Endothelial cell of umbilical vein (primary cell): ENCODE data around the gene C2orf81. TPM values are rescaled to one million over a fixed set of nuclear protein-coding genes. Genes with fewer than 3 reads are reported as not detected.
A peak's percentile ranks its signal among the peaks of the same experiment; 100 is the strongest.

Experiments
- BruUV-seq: library from RNA; stranded (reverse); fragments of 400-500 nt; replicated peaks from 2 replicates; lab custom pipeline; 2021; lab: Mats Ljungman, UMichigan
- CTCF ChIA-PET: fragments of 300-600, 350-600 bp; sonication (Branson Sonifier 250); formaldehyde crosslinking; loops from one replicate; lab custom pipeline; 2021; ENCODE audit warnings: antibody characterized with exemption, inconsistent platforms; lab: Charles Lee
- POLR2A ChIA-PET: fragments of 300-600, 350-600 bp; sonication (Branson Sonifier 250); formaldehyde crosslinking; loops from one replicate; lab custom pipeline; 2021; ENCODE audit warnings: antibody characterized with exemption, inconsistent platforms; lab: Charles Lee
- DNase-seq: peaks from one replicate; pipeline ENCODE4 v3.0.0-alpha.2; 2011; ENCODE audit warnings: low read depth, low spot score
- FAIRE-seq: peaks from 2 replicates; lab custom pipeline; 2011; peaks lifted over from hg19 to GRCh38; lab: Jason Lieb, UNC
- H2AFZ ChIP-seq: 2 replicates; pipeline ENCODE4 v1.6.0; 2012; ENCODE audit warnings: low read depth, low read length, control low read depth, inconsistent platforms
- H3K27ac ChIP-seq: 2 replicates; pipeline ENCODE4 v1.5.1; 2011; ENCODE audit warnings: low read depth, mild to moderate bottlenecking, control low read depth, low read length, moderate library complexity; ENCODE audit not compliant: insufficient read depth
- H3K27me3 ChIP-seq, 2 experiments: 2 replicates each; pipeline versions ENCODE4 v1.6.0 to v1.6.1; 2011; ENCODE audit warnings: low read length in 2 of 2, mixed read lengths in 1 of 2; ENCODE audit not compliant: control insufficient read depth in 2 of 2, insufficient read depth in 2 of 2
- H3K36me3 ChIP-seq, 2 experiments: 2 replicates in 1 of 2; 3 replicates in 1 of 2; pipeline ENCODE4 v1.5.1; 2011; ENCODE audit warnings: low read length in 2 of 2, mild to moderate bottlenecking in 1 of 2, moderate library complexity in 1 of 2; ENCODE audit not compliant: control insufficient read depth in 2 of 2, insufficient read depth in 2 of 2; ENCODE audit errors: extremely low read depth in 1 of 2
- H3K4me1 ChIP-seq: 3 replicates; pipeline ENCODE4 v1.5.1; 2011; ENCODE audit warnings: mild to moderate bottlenecking, low read length; ENCODE audit not compliant: control insufficient read depth, insufficient read depth; ENCODE audit errors: extremely low read depth
- H3K4me2 ChIP-seq: 2 replicates; pipeline ENCODE4 v1.6.1; 2011; ENCODE audit warnings: low read length, control low read depth, mixed read lengths; ENCODE audit not compliant: insufficient read depth
- H3K4me3 ChIP-seq, 3 experiments: fragments of 200-600 bp in 1 of 3; sonication (generic), shearing (Covaris generic) in 1 of 3; replicated peaks in 1 of 3; 2 replicates each; pipeline ENCODE4 v1.5.1; 2011 to 2016; ENCODE audit warnings: control low read depth in 3 of 3, low read length in 3 of 3, mild to moderate bottlenecking in 2 of 3, inconsistent platforms in 1 of 3, low read depth in 1 of 3, moderate library complexity in 1 of 3; ENCODE audit not compliant: insufficient read depth in 1 of 3
- H3K79me2 ChIP-seq: 2 replicates; pipeline ENCODE4 v1.6.0; 2012; ENCODE audit warnings: low read length, inconsistent platforms; ENCODE audit not compliant: control insufficient read depth, insufficient read depth
- H3K9ac ChIP-seq: replicated peaks from 2 replicates; pipeline ENCODE3; 2011; ENCODE audit warnings: low read length, control low read depth; ENCODE audit not compliant: insufficient read depth; ENCODE audit errors: extremely low read depth
- H3K9me1 ChIP-seq: replicated peaks from 3 replicates; pipeline ENCODE4 v1.6.0; 2011; ENCODE audit warnings: mild to moderate bottlenecking, low read length; ENCODE audit not compliant: control insufficient read depth, insufficient read depth; ENCODE audit errors: extremely low read depth
- H3K9me3 ChIP-seq: replicated peaks from 2 replicates; pipeline ENCODE4 v1.5.1; 2012; ENCODE audit warnings: low read length, inconsistent platforms; ENCODE audit not compliant: control insufficient read depth, insufficient read depth
- H4K20me1 ChIP-seq: replicated peaks from 2 replicates; pipeline ENCODE3; 2011; ENCODE audit warnings: mild to moderate bottlenecking, low read length; ENCODE audit not compliant: control insufficient read depth, insufficient read depth; ENCODE audit errors: extremely low read depth
- EZH2 ChIP-seq: IDR thresholded peaks from 2 replicates; pipeline ENCODE4 v1.6.1; 2012; ENCODE audit warnings: borderline replicate concordance, low read depth, mild to moderate bottlenecking, moderate library complexity, low read length, inconsistent platforms; ENCODE audit not compliant: severe bottlenecking
- FOS ChIP-seq: IDR thresholded peaks from 2 replicates; pipeline ENCODE4 v1.6.1; 2011; ENCODE audit warnings: mild to moderate bottlenecking, low read length, moderate library complexity, borderline replicate concordance; ENCODE audit not compliant: insufficient read depth
- GATA2 ChIP-seq: IDR thresholded peaks from 2 replicates; pipeline ENCODE4 v1.7.0; 2011; ENCODE audit warnings: low read depth, mild to moderate bottlenecking, moderate library complexity, mixed read lengths, low read length; ENCODE audit not compliant: insufficient read length, insufficient read depth
- JUN ChIP-seq: IDR thresholded peaks from 2 replicates; pipeline ENCODE4 v1.6.1; 2011; ENCODE audit warnings: borderline replicate concordance, low read depth; ENCODE audit not compliant: insufficient read length, insufficient read depth
- MYC ChIP-seq: IDR thresholded peaks from one replicate; pipeline ENCODE4 v1.6.1; 2011; ENCODE audit warnings: mild to moderate bottlenecking, low read depth, low read length
- POLR2A ChIP-seq: IDR thresholded peaks from 2 replicates; pipeline ENCODE4 v1.6.1; 2012; ENCODE audit warnings: low read depth, mild to moderate bottlenecking, control low read depth, low read length
- POLR2AphosphoS5 ChIP-seq: IDR thresholded peaks from 2 replicates; pipeline ENCODE4 v1.6.1; 2012; ENCODE audit warnings: low read depth, mild to moderate bottlenecking, control low read depth, low read length, moderate library complexity; ENCODE audit not compliant: insufficient read depth
- dilution Hi-C: fragments of 300-500 bp; cut with MboI; formaldehyde crosslinking; loops from one replicate; pipeline ENCODE4 v1.15.0; 2019; ENCODE audit warnings: low sequenced_read_pairs; ENCODE audit not compliant: extremely low pct_ligation_motif_present
- intact Hi-C: fragments of 100-400 bp; cut with micrococcal nuclease; formaldehyde crosslinking; loops from one replicate; pipeline ENCODE4 v1.10.0; 2022
- polyA plus RNA-seq, 4 experiments: library from polyadenylated mRNA; depleted of rRNA in 3 of 4; stranded (reverse) in 3 of 4; unstranded in 1 of 4; fragments of >200 nt; gene quantifications; 2 replicates each; pipeline versions ENCODE4 v1.2.1 to v1.2.3, GENCODE V29; 2011 to 2012; ENCODE audit warnings: missing spikeins in 1 of 4
- total RNA-seq: library from RNA; stranded (reverse); gene quantifications from 2 replicates; pipeline ENCODE4 v1.2.3, GENCODE V29; 2021
- TF ChIP-seq, protein P1 (sequence below): IDR thresholded peaks from 2 replicates; pipeline ENCODE4 v1.6.1; 2011; ENCODE audit not compliant: insufficient read depth, insufficient read length
- TF ChIP-seq, protein P2 (sequence below), 2 donors: IDR thresholded peaks; 1 replicate in 1 of 2; 2 replicates in 1 of 2; pipeline ENCODE4 v1.5.1; 2011; ENCODE audit warnings: low read length in 2 of 2, mild to moderate bottlenecking in 2 of 2, moderate library complexity in 2 of 2, control low read depth in 1 of 2, inconsistent platforms in 1 of 2, low read depth in 1 of 2; ENCODE audit not compliant: insufficient read depth in 1 of 2; ENCODE audit errors: extremely low read depth in 1 of 2

C2orf81 gene
- total and polyA plus RNA-seq, 2 donors (not counting 3 experiments of a cell fraction or from before 2014, with no cell fraction given) = 0.17 to 0.71 TPM

DNA sequence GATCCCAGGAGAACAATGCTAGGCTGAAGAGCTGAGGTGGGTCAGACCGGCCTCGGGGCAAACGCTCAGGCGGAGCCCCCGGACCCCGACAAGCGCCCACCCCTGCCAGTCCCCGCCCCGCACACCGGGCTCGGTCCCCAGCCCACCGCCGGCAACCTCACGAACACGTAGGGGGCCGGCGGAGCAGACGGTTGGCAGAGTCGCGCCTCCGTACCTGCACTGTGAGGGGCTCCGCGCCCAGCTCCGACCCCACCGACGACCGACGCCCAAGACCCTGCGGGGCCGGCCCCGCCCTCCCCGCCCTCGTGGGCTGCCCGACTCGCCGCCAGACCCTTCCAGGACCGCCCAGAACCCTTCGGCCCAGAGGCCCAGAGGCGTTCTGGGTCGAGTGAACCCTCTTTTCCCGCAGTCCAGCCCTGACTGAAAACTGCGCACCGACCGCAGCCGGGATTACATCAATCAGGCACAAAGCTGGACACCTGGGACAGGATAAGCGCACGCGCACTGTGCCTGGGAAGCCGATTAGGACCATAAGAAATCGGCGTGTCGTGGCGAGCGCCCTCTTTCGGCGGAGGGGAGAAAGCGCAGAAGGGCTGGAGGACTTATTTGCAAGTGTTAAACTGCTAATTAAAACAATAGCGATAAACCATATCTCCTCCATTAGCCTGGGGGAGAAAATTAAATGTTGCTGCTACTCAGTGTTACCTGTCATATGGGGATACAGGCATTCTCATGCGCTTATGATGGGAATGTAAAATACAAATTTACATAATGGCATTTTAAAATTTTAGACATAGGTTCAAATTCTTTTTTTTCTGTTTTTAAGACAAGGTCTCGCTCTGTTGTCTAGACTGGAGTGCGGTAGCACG is 29.6 kb downstream of the C2orf81 start:
- no peaks in the 10 kb centered on the region for H3K9me1 ChIP-seq
- dilution Hi-C loops = no loop called here
- TF ChIP-seq GATA2 (no peak), MYC (peak; percentile 55), EZH2 (no peak), POLR2AphosphoS5 (peak; percentile 75), FOS (no peak), JUN (no peak), POLR2A (peak; percentile 54)
- TF ChIP-seq, protein P1, sequence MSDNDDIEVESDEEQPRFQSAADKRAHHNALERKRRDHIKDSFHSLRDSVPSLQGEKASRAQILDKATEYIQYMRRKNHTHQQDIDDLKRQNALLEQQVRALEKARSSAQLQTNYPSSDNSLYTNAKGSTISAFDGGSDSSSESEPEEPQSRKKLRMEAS = peak; percentile 70
- TF ChIP-seq, protein P2, sequence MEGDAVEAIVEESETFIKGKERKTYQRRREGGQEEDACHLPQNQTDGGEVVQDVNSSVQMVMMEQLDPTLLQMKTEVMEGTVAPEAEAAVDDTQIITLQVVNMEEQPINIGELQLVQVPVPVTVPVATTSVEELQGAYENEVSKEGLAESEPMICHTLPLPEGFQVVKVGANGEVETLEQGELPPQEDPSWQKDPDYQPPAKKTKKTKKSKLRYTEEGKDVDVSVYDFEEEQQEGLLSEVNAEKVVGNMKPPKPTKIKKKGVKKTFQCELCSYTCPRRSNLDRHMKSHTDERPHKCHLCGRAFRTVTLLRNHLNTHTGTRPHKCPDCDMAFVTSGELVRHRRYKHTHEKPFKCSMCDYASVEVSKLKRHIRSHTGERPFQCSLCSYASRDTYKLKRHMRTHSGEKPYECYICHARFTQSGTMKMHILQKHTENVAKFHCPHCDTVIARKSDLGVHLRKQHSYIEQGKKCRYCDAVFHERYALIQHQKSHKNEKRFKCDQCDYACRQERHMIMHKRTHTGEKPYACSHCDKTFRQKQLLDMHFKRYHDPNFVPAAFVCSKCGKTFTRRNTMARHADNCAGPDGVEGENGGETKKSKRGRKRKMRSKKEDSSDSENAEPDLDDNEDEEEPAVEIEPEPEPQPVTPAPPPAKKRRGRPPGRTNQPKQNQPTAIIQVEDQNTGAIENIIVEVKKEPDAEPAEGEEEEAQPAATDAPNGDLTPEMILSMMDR (IDR thresholded peaks at IDR 0.05; ENCODE audit: extremely low read depth in 1 of 2, insufficient read depth in 1 of 2, low read depth in 1 of 2, low read length in 2 of 2) = peak; percentile 92 to 99
- DNase-seq (peak; percentile 95), FAIRE-seq (peak; percentile 93)
- peak overlapping the region; percentile 87 for H3K27ac ChIP-seq
- ChIA-PET CTCF (interaction anchor here (0.6 to 2.6 kb wide), 28 partner anchors 9 to 569 kb away, joined by 3 to 22 read pairs (median 4); partner anchors contain the start of genes C2orf81, DCTN1, INO80B and WBP1), POLR2A (interaction anchor here (0.7 to 1.1 kb wide), 2 partner anchors 12 to 240 kb away, joined by 3 to 6 read pairs; partner anchors contain the start of gene DCTN1)
- H3K36me3 ChIP-seq = no peaks in the 10 kb centered on the region
- H3K27me3 ChIP-seq = no peaks in the 10 kb centered on the region
- intact Hi-C loops = loop anchor here (5.0 to 10.0 kb wide), 2 partner anchors 55 to 567 kb away; partner anchors contain the start of gene STAMBP
- H3K79me2 ChIP-seq = peaks cover 45% of the 10 kb centered on the region
- H3K4me1 ChIP-seq = peaks cover 12% of the 10 kb centered on the region
- BruUV-seq = no TSS peak
- H3K9ac ChIP-seq = peak overlapping the region; percentile 96
- no peaks in the 10 kb centered on the region for H3K9me3 ChIP-seq
- peaks cover 3% of the 10 kb centered on the region for H4K20me1 ChIP-seq
- peak overlapping the region; percentile 94 to 97 (median 96) for H3K4me3 ChIP-seq
- peak overlapping the region; percentile 97 for H3K4me2 ChIP-seq
- H2AFZ ChIP-seq = peak overlapping the region; percentile 91
